HepG2 (cell line): Measurements from ENCODE around the gene ZMIZ1. TPM values are rescaled to one million over a fixed set of nuclear protein-coding genes. Genes with fewer than 3 reads are reported as not detected.

ENCODE experiments used
- AKAP8 ChIP-seq: sonication (generic); formaldehyde crosslinking; IDR thresholded peaks from 2 replicates; pipeline ENCODE4 v1.5.1; 2020; ENCODE audit warnings: mild to moderate bottlenecking, missing genetic modification reagents
- KAT8 ChIP-seq: IDR thresholded peaks from 2 replicates; pipeline ENCODE4 v1.6.1; 2016; ENCODE audit warnings: missing genetic modification reagents, missing compliant biosample characterization
- MAFG ChIP-seq: sonication (generic); formaldehyde crosslinking; IDR thresholded peaks from 2 replicates; pipeline ENCODE4 v1.5.1; 2020; ENCODE audit warnings: mild to moderate bottlenecking, missing genetic modification reagents
- MEF2D ChIP-seq: sonication (generic); formaldehyde crosslinking; IDR thresholded peaks from 2 replicates; pipeline ENCODE4 v1.5.1; 2020; ENCODE audit warnings: mild to moderate bottlenecking, missing genetic modification reagents
- NFATC3 ChIP-seq: sonication (generic); formaldehyde crosslinking; IDR thresholded peaks from 2 replicates; pipeline ENCODE4 v1.5.1; 2020; ENCODE audit warnings: mild to moderate bottlenecking, missing genetic modification reagents
- POLR2A ChIP-seq, 2 experiments: IDR thresholded peaks; 2 replicates each; pipeline ENCODE4 v1.6.1; 2011; ENCODE audit warnings: low read depth in 2 of 2, low read length in 2 of 2, mild to moderate bottlenecking in 1 of 2, moderate library complexity in 1 of 2; ENCODE audit not compliant: insufficient read depth in 1 of 2
- REPIN1 ChIP-seq: sonication (generic); formaldehyde crosslinking; IDR thresholded peaks from 2 replicates; pipeline ENCODE4 v1.8.0; 2022; ENCODE audit warnings: missing genetic modification reagents, low read depth, mild to moderate bottlenecking, borderline replicate concordance
- SSRP1 ChIP-seq: IDR thresholded peaks from 2 replicates; pipeline ENCODE4 v1.6.1; 2016; ENCODE audit warnings: control low read depth
- ZBTB10 ChIP-seq: sonication (generic); formaldehyde crosslinking; IDR thresholded peaks from 2 replicates; pipeline ENCODE4 v1.4.0; 2020; ENCODE audit warnings: missing genetic modification reagents, borderline replicate concordance
- ZKSCAN8 ChIP-seq: IDR thresholded peaks from 2 replicates; pipeline ENCODE4 v1.6.1; 2016; ENCODE audit warnings: borderline replicate concordance, missing genetic modification reagents, missing compliant biosample characterization
- ZNF124 ChIP-seq: sonication (generic); formaldehyde crosslinking; IDR thresholded peaks from 2 replicates; pipeline ENCODE4 v1.4.0; 2020; ENCODE audit warnings: missing genetic modification reagents
- ZNF30 ChIP-seq: sonication (generic); formaldehyde crosslinking; IDR thresholded peaks from 2 replicates; pipeline ENCODE4 v1.5.0; 2020; ENCODE audit warnings: mild to moderate bottlenecking, missing genetic modification reagents
- ZNF343 ChIP-seq: sonication (generic); formaldehyde crosslinking; IDR thresholded peaks from 2 replicates; pipeline ENCODE4 v1.4.0; 2020; ENCODE audit warnings: mild to moderate bottlenecking, missing genetic modification reagents
- ZNF709 ChIP-seq: sonication (generic); formaldehyde crosslinking; IDR thresholded peaks from 2 replicates; pipeline ENCODE4 v1.5.0; 2020; ENCODE audit warnings: mild to moderate bottlenecking, missing genetic modification reagents
- polyA plus RNA-seq, 8 experiments: library from polyadenylated mRNA; depleted of rRNA in 3 of 8; stranded (reverse) in 7 of 8; unstranded in 1 of 8; fragments of >200 nt; fragmentation: Illumina TruSeq in 4 of 8; extraction: Trizol in 4 of 8; gene quantifications; 2 replicates each; pipeline versions ENCODE4 v1.2.1 to v1.2.3, GENCODE V29; 2011 to 2016; ENCODE audit warnings: low read depth in 4 of 8, missing spikeins in 1 of 8, mixed read lengths in 1 of 8; ENCODE audit not compliant: insufficient read depth in 1 of 8
- total RNA-seq, 5 experiments: library from RNA; depleted of rRNA; stranded (reverse); fragments of >200 nt; fragmentation: Illumina TruSeq; extraction: Trizol; gene quantifications; 2 replicates each; pipeline ENCODE4 v1.2.3, GENCODE V29; 2016; ENCODE audit warnings: low read depth in 1 of 5
- TF ChIP-seq, protein P1 (sequence below): sonication (generic); formaldehyde crosslinking; IDR thresholded peaks from 2 replicates; pipeline ENCODE4 v1.4.0; 2020; ENCODE audit warnings: mild to moderate bottlenecking, missing genetic modification reagents
- TF ChIP-seq, protein P2 (sequence below): sonication (generic); formaldehyde crosslinking; IDR thresholded peaks from 2 replicates; pipeline ENCODE4 v1.8.1; 2023; ENCODE audit warnings: mild to moderate bottlenecking, moderate library complexity, missing genetic modification reagents
- TF ChIP-seq, protein P3 (sequence below): sonication (generic); formaldehyde crosslinking; IDR thresholded peaks from 2 replicates; pipeline ENCODE4 v1.5.0; 2020; ENCODE audit warnings: mild to moderate bottlenecking, missing genetic modification reagents

Gene ZMIZ1
- total and polyA plus RNA-seq, 2 of the 13 experiments (the other 11 are each of a cell fraction or from before 2014, with no cell fraction given): 5.3 to 10.2 TPM

DNA sequence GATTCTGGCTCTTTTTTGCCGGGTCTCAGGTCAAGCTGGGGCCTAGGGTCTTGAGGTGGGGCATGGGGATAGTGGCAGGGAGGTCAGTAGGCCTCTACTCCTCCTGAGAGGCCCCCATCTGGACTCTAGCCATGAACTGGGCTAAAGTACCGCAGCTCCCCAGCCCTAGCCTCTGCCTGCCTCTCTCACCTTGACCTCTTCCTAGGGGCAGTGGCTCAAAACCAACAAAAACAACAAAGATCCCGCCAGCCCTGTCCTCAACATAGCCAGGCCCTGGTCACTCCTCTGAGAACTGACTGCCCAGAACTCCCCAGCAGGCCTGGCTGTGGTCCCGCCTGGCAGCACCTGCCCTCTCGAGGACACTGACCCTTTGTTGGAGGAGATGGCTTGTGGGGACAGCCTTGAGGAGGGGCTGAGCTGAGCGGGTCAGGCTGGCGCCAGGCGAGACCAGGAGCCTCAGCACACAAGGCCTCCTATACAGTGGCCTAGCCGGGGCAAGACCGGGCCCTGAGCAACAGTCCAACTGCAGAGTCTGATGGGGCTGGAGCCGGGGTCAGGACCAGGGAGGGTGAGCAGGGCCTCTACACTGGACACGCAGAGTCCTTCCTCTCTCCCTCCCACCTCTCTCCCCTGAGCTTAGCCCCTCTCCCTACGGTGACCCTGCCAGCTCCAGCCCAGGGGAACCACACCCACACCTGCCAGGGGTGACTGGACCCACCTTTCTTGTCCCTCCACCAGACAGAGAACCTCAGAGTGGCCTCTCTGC, 266.9 kb downstream of the ZMIZ1 start (continued):
- TF ChIP-seq ZBTB10 (CRISPR knock-in tag): no peak; the same call in 1 of the 2 replicates
- no peak for TF ChIP-seq ZNF709 (CRISPR knock-in tag)
- TF ChIP-seq, protein P1, sequence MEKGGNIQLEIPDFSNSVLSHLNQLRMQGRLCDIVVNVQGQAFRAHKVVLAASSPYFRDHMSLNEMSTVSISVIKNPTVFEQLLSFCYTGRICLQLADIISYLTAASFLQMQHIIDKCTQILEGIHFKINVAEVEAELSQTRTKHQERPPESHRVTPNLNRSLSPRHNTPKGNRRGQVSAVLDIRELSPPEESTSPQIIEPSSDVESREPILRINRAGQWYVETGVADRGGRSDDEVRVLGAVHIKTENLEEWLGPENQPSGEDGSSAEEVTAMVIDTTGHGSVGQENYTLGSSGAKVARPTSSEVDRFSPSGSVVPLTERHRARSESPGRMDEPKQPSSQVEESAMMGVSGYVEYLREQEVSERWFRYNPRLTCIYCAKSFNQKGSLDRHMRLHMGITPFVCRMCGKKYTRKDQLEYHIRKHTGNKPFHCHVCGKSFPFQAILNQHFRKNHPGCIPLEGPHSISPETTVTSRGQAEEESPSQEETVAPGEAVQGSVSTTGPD (CRISPR knock-in tag): peak; percentile 95
- TF ChIP-seq ZNF124 (CRISPR knock-in tag): peak; percentile 74; the same call in 1 of the 2 replicates
- TF ChIP-seq, protein P2, sequence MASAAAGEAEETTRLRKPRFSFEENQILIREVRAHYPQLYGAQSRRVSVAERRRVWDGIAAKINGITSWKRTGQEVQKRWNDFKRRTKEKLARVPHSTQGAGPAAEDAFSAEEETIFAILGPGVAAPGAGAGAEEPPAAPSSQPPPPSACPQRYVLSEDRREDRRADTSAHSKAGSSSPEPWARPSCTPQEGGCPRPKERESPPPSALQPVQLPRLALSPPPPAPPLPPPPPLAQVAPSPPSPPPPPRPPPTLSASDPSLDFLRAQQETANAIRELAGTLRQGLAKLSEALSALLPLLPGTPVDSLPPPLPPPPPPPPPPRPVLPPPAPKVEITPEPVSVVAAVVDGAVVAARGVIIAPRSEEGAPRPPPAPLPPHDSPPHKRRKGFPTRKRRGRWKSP: peak; percentile 91
- TF ChIP-seq AKAP8 (CRISPR knock-in tag): peak; percentile 90; the same call in 1 of the 2 replicates
- no peak for TF ChIP-seq SSRP1 (CRISPR knock-in tag)
- peak; percentile 89 for TF ChIP-seq ZKSCAN8 (CRISPR knock-in tag)
- TF ChIP-seq POLR2A (IDR thresholded peaks at IDR 0.05; ENCODE audit: insufficient read depth in 1 of 2, low read depth in 2 of 2, low read length in 2 of 2): peak; percentile 24 to 84; a peak in 2 of 4 replicates
- 0 out of 2 replicates have a peak, but pooled peaks have one; percentile 21 for TF ChIP-seq NFATC3
- no peak for TF ChIP-seq MAFG (CRISPR knock-in tag)
- TF ChIP-seq, protein P3, sequence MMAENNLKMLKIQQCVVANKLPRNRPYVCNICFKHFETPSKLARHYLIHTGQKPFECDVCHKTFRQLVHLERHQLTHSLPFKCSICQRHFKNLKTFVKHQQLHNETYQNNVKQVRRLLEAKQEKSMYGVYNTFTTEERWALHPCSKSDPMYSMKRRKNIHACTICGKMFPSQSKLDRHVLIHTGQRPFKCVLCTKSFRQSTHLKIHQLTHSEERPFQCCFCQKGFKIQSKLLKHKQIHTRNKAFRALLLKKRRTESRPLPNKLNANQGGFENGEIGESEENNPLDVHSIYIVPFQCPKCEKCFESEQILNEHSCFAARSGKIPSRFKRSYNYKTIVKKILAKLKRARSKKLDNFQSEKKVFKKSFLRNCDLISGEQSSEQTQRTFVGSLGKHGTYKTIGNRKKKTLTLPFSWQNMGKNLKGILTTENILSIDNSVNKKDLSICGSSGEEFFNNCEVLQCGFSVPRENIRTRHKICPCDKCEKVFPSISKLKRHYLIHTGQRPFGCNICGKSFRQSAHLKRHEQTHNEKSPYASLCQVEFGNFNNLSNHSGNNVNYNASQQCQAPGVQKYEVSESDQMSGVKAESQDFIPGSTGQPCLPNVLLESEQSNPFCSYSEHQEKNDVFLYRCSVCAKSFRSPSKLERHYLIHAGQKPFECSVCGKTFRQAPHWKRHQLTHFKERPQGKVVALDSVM (CRISPR knock-in tag): peak; percentile 97
- TF ChIP-seq KAT8 (CRISPR knock-in tag): peak; percentile 86
- peak; percentile 66; the same call in 1 of the 2 replicates for TF ChIP-seq ZNF343 (CRISPR knock-in tag)
- TF ChIP-seq MEF2D (CRISPR knock-in tag): 0 out of 2 replicates have a peak, but pooled peaks have one; percentile 66
- TF ChIP-seq ZNF30 (CRISPR knock-in tag): no peak
- TF ChIP-seq REPIN1 (CRISPR knock-in tag): peak; percentile 88; the same call in 1 of the 2 replicates
